Esophagus mucosa (tissue), 1 donor: ENCODE data around the gene IRF3. TPM values are rescaled to one million over a fixed set of nuclear protein-coding genes. Genes with fewer than 3 reads are reported as not detected.
A peak's percentile ranks its signal among the peaks of the same experiment; 100 is the strongest.
"Not testable (repeated sequence)": the region's sequence is repeated elsewhere in the genome, so short reads cannot be mapped to it uniquely, and the experiment has no call there.

ENCODE experiments used
- ATAC-seq: fragments of 200-7000 bp; cut with Tn5 transposase; one replicate; pipeline ENCODE4 v1.9.1; 2020
- total RNA-seq: library from RNA; stranded (reverse); gene quantifications from one replicate; pipeline ENCODE4 v1.2.4, GENCODE V29; 2023
- donor health status: DM: yes; HTN: yes; CAD: no.

Gene IRF3
- total RNA-seq, 1 donor from 2014 or later, result 38.6 TPM

GRCh38 chr19:49645995-49646394 is 19.7 kb downstream of the IRF3 start:
- no peak for ATAC-seq

DNA sequence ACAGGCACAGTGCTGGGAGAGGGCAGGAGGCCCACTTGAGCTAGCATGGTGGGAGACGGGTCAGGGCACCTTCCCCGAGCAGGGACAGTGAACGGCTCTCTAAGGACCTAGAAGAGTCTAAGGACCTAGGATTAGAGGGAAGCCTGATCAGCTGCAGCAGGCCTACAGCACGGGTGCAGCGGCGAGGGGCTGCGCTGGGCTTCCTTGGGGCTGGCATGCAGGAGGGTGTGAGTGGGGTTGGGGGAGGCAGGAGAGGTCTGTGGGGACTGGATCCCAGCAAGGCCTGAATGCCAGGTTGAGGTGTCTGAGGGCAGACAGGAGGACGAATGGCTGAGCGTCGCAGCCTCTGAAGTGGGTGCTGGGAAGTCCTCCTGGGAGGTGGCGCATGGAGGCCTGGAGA is 20.1 kb downstream of the IRF3 start:
- no peak for ATAC-seq

DNA sequence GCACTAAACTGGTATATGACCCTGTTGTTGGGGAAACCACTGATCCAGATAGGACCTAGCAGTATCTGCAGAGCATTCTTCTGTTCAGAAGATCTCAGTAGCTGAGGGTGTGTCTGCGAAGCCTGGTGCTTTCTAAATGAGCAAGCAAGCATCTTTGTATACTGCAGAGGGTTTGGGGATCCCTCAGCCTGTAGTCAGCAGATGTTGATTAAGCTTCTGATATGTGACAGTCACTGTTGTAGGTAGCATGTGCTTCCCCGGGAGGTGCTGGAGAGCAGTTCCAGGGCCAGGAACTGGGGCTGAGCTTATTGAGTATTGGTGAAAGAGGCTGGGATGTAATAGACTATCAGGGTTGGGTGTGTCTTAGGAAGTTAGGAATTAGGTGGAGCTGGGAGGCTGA is 22.2 kb downstream of the IRF3 start:
- ATAC-seq, result no peak

GRCh38 chr19:49642492-49643035 is 23.1 kb downstream of the IRF3 start:
- no peak for ATAC-seq

GRCh38 chr19:49641688-49642491 is 23.8 kb downstream of the IRF3 start, which contains the start of gene SCAF1:
SCAF1 (plus strand) TSS chr19:49642209; CDS start chr19:49645027, 2,818 bp downstream.
- peak; percentile 84 for ATAC-seq

- ATAC-seq, result peak; percentile 74
These were observed 25.4 kb downstream of the IRF3 start, which contains the start of gene RRAS for GRCh38 chr19:49640113-49640898. RRAS (minus strand) TSS chr19:49640143; CDS start chr19:49640098, 45 bp downstream.

DNA sequence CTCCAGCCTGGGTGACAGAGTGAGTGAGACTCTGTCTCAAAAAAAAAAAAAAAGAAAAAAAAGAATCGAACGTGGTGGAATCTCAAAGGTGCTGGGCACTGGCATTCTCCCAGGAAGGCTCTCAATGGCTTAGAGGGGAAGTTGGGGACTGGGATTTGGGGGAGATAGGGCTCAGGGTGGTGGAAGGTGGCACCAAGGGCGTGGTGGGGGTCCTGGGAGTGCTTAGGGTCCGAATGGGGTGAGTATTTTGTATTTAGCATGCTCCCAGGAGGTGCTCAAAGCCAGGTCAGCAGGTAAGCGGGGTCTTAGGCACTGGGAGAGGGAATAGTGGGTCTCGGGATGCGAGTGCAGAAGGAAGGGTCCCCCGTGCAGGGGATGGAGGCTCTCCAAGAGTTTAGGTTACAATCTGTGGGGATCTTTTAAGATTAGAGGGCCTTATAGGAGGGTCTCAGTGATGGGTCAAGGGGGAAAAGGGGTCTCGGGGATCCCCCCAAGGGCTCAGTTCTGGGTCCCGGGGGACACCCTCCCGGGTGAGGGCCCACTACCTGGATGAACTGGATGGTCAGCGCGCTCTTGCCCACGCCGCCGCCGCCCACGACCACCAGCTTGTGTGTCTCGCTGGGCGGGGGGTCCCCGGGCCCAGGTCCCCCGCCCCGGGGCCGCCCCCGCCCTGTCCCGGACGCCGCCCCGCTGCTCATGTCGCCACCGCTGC is 26.1 kb downstream of the IRF3 start:
- ATAC-seq, result no peak

- ATAC-seq, result peak; percentile 3
These were observed 27.6 kb downstream of the IRF3 start for GRCh38 chr19:49637821-49638738.

DNA sequence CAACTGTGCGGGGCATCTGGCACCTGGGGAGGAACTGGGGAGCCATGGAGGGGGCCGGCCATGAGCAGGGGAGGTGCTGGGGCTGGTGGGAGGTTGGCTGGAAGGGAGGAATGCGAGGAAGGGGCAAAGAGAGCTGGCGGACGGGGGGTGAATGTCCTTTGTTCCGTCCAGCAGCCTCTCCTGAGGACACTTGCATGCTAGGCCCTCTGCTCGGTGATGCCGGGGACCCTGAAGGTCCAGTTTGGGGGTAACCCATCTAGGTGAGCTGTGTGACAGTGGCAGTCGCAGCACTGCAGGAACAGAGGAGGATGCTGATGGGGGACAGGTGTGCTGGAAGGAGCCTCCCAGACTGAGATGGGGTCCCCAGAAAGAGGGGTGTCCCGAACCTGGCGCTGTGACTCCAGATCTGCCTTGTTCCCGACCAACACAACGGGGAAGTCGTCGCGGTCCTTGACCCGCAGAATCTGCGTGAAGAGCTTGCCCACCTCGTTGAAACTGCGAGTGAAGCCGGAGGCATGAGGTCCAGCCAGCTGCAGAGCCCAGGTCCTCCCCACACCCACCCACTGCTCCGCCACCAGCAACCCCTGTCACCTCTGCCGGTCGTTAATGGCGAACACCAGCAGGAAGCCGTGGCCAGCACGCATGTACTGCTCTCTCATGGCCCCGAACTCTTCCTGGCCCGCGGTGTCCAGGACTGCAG is 29.3 kb downstream of the IRF3 start:
- ATAC-seq, result no peak

GRCh38 chr19:49635530-49636232 is 30.0 kb downstream of the IRF3 start:
- ATAC-seq, result no peak

DNA sequence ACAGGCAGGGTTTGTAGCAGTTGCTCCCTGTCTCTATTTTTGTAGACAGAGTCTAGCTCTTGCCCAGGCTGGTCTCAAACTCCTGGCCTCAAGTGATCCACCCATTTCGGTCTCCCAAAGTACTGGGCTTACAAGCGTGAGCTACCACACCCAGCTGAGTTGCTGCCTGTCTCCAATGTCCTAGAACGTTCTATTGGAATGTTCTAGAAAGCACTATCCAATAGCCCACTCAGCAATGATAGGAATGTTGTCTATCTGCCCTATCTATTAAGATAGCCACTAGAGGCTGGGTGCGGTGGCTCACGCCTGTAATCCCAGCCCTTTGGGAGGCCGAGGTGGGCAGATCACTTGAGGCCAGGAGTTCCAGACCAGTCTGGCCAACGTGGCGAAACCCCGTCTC is 32.4 kb downstream of the IRF3 start:
- not testable (repeated sequence) for ATAC-seq

GRCh38 chr19:49632576-49632975 is 33.1 kb downstream of the IRF3 start:
- ATAC-seq, result no peak

DNA sequence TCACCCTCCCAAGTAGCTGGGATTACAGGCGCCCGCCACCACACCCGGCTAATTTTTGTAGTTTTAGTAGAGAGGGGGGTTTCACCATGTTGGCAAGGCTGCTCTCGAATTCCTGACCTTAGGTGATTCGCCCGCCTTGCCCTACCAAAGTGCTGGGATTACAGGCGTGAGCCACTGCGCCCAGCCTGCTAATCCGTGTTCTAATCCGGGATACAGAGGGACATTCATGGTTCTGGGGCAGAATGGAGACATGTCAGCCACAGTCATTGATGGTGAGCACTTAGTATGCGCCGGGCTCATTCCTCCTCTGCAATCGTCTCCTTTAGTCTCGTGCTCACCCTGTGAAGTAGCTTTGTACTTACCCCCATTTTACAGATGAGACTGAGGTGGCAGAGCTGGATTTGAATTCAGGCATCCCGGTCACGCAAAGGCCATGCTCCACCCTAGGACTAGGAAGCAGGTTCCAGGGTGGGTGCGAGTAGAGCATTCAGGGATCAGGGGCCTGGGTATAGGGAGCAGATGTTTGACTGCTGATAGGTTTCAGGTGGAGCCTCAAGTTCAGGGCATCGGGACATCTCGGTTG is 34.0 kb downstream of the IRF3 start:
- no peak for ATAC-seq

GRCh38 chr19:49631014-49631588 is 34.6 kb downstream of the IRF3 start:
- peak; percentile 16 for ATAC-seq

DNA sequence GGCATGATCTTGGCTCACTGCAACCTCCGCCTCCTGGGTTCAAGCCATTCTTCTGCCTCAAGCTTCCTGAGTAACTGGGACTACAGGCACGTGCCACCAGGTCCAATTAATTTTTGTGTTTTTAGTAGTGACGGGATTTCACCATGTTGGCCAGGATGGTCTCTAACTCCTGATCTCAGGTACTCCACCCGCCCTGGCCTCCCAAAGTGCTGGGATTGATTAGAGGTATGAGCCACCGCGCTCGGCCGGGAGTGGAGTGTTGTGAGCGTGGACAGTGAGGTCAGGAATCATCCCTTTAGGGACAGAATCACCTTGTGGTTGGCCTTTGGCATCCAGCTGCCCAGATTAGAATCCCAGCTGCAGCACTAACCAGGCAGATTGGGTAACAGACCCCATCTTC is 36.0 kb downstream of the IRF3 start:
- no peak for ATAC-seq

- no peak for ATAC-seq
These were observed 39.4 kb downstream of the IRF3 start for GRCh38 chr19:49626226-49626625.

- ATAC-seq, result peak; percentile 14
These were observed 40.4 kb downstream of the IRF3 start for GRCh38 chr19:49624967-49625910.

DNA sequence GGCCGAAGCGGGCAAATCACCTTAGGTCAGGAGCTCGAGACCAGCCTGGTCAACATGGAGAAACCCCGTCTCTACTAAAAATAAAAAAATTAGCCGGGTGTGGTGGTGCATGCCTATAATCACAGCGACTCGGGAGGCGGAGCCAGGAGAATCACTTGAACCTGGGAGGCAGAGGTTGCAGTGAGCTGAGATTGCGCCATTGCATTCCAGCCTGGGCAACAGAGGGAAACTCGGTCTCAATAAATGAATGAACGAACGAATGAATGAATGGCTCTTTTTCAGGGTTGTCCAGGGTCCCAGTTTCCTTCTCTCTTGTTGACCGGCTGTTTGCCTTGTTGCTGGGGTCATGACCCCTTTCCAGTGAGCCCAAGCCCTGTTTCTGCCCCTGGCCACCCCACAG is 47.8 kb downstream of the IRF3 start:
- ATAC-seq, result not testable (repeated sequence)
